IPS-15b (cell line): ENCODE measurements around the gene NBAS.
"Not testable (repeated sequence)": the region's sequence is repeated elsewhere in the genome, so short reads cannot be mapped to it uniquely, and the experiment has no call there.

ENCODE experiments used
- H3K27me3 ChIP-seq: one replicate; pipeline ENCODE4 v1.6.1; 2013; ENCODE audit warnings: low read length; ENCODE audit not compliant: control insufficient read depth, insufficient read depth
- H3K36me3 ChIP-seq: one replicate; pipeline ENCODE4 v1.6.1; 2013; ENCODE audit warnings: low read length; ENCODE audit not compliant: control insufficient read depth, insufficient read depth
- H3K4me1 ChIP-seq: one replicate; pipeline ENCODE4 v1.6.1; 2013; ENCODE audit warnings: mild to moderate bottlenecking, low read length; ENCODE audit not compliant: control insufficient read depth, insufficient read depth
- H3K4me3 ChIP-seq: one replicate; pipeline ENCODE4 v1.5.1; 2013; ENCODE audit warnings: low read depth, low read length
- H3K9ac ChIP-seq: one replicate; pipeline ENCODE4 v1.6.1; 2013; ENCODE audit warnings: low read depth, mild to moderate bottlenecking, low read length
- H3K9me3 ChIP-seq: one replicate; pipeline ENCODE4 v1.6.1; 2013; ENCODE audit warnings: mild to moderate bottlenecking, low read length; ENCODE audit not compliant: control insufficient read depth, insufficient read depth

Gene NBAS

DNA sequence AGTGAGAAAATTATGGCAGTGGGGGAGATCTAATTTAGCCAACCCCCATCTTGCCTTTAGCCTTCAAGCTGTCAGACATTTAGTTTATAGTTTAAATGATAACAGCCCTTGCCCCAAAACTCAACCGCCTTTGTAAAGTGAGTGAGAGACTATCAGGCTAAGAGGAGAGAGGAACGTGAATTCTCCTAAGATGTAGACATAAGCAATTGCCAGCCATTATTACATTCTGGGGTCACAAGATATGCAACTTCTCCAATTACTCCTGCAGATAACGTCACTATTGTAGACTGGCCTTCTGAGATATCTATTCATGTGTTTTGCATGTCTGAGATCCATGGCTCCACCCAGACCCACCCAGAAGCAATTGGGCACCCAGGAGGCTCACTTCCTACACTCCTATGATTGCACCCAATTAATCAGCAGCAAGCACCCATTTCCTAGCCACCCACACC lies 307.3 kb downstream of the NBAS start:
- Histone ChIP-seq H3K27me3 (no peaks in the 10 kb centered on the region), H3K4me3 (no peak overlapping the region), H3K4me1 (no peaks in the 10 kb centered on the region), H3K9ac (no peak overlapping the region), H3K36me3 (no peaks in the 10 kb centered on the region), H3K9me3 (no peaks in the 10 kb centered on the region)

DNA sequence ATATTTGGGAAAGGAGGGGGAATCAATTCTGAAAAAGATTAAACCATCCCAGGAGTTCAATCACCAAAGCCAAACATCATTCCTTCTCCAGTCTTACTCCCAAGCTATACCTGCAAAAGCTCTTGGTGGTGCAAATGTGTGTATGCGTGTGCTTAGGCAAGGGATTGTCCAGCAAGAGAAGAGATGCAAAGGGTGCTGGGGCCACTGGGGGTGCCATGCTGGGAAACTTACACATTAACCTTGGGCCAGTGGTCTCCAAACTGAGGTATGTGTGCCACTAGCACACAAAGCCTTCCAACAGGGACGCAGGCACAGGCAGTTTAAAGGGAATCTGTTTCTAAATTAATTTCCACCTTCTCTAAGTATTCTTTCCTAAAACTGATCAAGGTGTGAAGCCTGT lies 307.9 kb downstream of the NBAS start:
- Histone ChIP-seq H3K9ac (no peak overlapping the region), H3K4me3 (no peak overlapping the region), H3K9me3 (no peaks in the 10 kb centered on the region), H3K36me3 (no peaks in the 10 kb centered on the region), H3K4me1 (no peaks in the 10 kb centered on the region), H3K27me3 (no peaks in the 10 kb centered on the region)

DNA sequence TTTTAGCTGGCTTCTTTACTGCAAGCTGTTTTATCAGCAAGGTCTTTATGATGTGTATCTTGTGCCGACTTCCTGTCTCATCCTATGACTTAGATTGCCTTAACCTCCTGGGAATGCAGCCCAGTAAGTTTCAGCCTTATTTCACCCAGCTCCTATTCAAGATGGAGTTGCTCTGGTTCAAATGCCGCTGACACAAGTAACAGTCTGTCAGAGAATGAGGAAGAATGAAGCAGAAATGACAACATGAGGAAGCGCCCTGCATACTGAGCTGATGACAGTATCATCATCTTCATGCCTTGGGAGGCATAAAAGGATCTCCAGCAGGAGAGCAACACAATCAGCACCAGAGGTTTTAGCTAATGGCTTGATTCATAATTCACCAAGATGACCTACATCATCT lies 309.4 kb downstream of the NBAS start:
- Histone ChIP-seq H3K4me1 (no peaks in the 10 kb centered on the region), H3K9me3 (no peaks in the 10 kb centered on the region), H3K4me3 (no peak overlapping the region), H3K36me3 (no peaks in the 10 kb centered on the region), H3K9ac (no peak overlapping the region), H3K27me3 (no peaks in the 10 kb centered on the region)

DNA sequence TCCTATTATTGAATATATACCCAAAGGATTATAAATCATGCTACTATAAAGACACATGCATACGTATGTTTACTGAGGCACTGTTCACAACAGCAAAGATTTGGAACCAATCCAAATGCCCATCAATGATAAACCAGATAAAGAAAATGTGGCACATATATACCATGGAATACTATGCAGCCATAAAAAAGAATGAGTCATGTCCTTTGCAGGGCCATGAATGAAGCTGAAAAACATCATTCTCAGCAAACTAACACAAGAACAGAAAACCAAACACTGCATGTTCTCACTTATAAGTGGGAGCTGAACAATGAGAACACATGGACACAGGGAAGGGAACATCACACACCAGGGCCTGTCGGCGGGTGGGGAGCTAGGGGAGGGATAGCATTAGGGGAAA lies 310.2 kb downstream of the NBAS start:
- H3K36me3 ChIP-seq, H3K4me3 ChIP-seq, H3K9me3 ChIP-seq, H3K4me1 ChIP-seq, H3K9ac ChIP-seq, H3K27me3 ChIP-seq: not testable (repeated sequence)

DNA sequence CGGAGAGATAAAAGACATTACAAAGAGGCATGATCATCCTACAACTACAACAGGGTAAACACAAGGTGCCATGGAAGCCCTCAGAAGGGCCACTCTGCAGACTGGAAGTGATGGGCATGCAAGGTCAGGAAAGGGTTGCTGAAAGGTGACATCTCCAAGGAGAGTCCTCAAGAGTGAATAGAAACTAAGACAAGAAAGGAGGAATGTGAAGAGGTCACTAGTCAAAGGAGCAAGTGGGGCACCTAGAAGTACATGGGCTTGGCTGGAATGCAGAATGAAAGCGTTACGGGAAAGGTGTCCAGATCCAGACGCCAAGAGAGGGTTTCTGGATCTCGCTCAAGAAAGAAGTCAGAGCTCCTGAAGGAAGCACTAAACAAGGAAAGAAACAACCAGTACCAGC lies 314.3 kb downstream of the NBAS start:
- Histone ChIP-seq H3K4me3 (no peak overlapping the region), H3K27me3 (no peaks in the 10 kb centered on the region), H3K36me3 (no peaks in the 10 kb centered on the region), H3K9ac (no peak overlapping the region), H3K9me3 (no peaks in the 10 kb centered on the region), H3K4me1 (no peaks in the 10 kb centered on the region)

DNA sequence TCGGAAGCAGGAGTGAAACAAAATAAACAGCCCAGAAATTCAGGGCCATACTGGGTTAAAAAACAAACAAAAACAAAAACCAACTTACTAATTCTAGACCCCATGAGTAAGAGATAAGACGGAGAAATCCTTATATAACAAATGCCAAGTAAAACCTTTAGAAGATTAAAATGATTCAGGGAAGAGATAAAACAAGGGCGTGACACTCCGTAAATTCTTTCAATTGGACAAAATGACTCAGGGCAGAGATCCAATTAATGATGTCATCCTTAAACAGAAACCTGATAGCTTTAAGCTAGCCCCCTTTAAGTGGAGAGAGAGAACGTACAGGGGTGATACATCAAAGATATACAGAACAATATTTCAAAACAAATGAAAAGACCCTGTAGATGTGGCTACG lies 317.4 kb downstream of the NBAS start:
- no peak overlapping the region for H3K9ac ChIP-seq
- no peaks in the 10 kb centered on the region for H3K27me3 ChIP-seq
- H3K4me1 ChIP-seq, result no peaks in the 10 kb centered on the region

DNA sequence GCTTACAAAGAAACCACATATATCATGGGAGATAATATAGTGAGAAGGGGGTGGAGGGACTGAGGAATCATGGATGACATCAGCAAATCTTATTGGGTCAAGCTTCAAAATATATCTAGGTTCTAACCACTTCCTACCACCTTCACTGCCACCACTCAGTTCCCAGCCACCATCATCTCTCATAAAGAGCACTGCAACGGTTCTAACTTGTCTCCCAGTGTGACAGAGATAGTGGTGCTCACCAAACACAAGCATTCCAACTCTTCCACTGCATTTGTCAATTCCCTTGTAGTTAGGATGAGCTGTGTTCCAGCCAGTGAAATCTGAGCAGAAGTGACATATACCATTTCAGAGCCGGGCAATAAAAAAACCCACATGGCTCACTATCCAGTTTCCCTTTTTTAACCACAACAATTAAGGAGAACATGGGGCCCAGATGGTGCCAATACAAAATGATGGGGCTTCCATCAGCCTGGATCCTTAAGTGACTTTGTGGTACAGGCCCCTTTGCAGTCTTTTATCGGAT lies 318.1 kb downstream of the NBAS start:
- Histone ChIP-seq H3K36me3 (no peaks in the 10 kb centered on the region), H3K9ac (no peak overlapping the region), H3K4me3 (no peak overlapping the region), H3K4me1 (no peaks in the 10 kb centered on the region), H3K9me3 (no peaks in the 10 kb centered on the region), H3K27me3 (no peaks in the 10 kb centered on the region)

More for the DNA sequence above, 317.4 kb downstream of the NBAS start:
- no peaks in the 10 kb centered on the region for H3K36me3 ChIP-seq
- no peaks in the 10 kb centered on the region for H3K9me3 ChIP-seq
- H3K4me3 ChIP-seq, result no peak overlapping the region

DNA sequence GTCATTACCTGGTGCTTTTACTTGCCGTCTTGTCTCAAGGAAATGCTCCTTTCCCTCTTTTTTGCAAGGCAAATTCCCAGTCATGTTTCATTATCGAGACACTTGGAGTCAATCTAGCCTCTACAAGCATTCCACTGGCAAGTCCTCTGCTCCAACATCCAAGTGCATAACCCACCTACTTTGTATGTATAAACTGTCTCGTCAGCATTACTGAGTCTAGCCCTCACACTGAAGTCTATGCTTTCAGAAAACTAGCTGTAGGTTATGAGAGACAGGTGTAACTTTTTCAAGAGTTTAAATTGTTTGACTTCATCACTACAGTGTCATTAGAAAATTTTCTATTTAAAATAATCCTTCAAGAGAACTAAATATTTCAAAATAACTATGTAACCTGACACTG lies 319.2 kb downstream of the NBAS start:
- no peak overlapping the region for H3K9ac ChIP-seq
- H3K9me3 ChIP-seq, result no peaks in the 10 kb centered on the region
- no peaks in the 10 kb centered on the region for H3K4me1 ChIP-seq
- H3K27me3 ChIP-seq, result no peaks in the 10 kb centered on the region
- no peak overlapping the region for H3K4me3 ChIP-seq
- H3K36me3 ChIP-seq, result no peaks in the 10 kb centered on the region

DNA sequence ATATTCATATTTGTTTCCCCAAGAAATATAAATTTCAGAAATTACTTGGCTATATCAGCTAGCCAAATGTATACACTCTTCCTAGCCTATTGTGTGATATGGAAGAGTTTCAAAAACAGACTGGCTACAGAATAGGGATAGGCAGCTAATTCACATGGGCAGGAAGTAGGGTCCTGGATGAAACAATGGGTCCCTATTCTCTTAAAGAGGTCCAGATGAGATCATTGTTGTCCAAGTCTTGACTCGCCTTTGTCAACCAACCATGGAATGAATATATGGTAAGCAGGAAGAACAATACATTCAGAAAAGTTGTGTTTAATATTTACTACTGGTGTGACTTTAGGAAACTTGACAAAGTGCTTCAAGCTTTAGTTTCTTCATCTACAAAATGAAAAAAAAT lies 319.9 kb downstream of the NBAS start:
- Histone ChIP-seq H3K4me1 (no peaks in the 10 kb centered on the region), H3K36me3 (no peaks in the 10 kb centered on the region), H3K9ac (no peak overlapping the region), H3K27me3 (no peaks in the 10 kb centered on the region), H3K4me3 (no peak overlapping the region), H3K9me3 (no peaks in the 10 kb centered on the region)

DNA sequence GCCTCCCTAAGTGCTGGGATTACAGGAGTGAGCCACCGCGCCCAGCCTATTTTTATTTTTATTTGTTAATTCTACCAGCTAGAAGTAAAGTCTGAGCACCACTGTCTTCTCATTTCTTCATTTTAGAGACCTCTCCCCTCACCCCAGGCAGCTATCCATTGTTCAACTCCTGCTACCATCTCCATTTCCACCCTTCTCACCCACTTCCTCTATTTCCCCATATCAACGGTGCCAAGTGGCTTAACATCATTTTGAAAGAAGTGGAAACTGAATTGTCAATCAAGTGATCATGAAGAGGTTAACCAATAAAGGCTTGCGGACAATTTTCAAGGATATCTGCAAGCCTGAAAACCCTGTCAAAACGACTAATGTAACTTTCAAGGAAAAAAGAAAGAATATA lies 323.1 kb downstream of the NBAS start:
- no peaks in the 10 kb centered on the region for H3K36me3 ChIP-seq
- H3K9me3 ChIP-seq, result no peaks in the 10 kb centered on the region
- H3K4me3 ChIP-seq, result no peak overlapping the region
- no peaks in the 10 kb centered on the region for H3K27me3 ChIP-seq
- H3K9ac ChIP-seq, result no peak overlapping the region
- H3K4me1 ChIP-seq, result no peaks in the 10 kb centered on the region

DNA sequence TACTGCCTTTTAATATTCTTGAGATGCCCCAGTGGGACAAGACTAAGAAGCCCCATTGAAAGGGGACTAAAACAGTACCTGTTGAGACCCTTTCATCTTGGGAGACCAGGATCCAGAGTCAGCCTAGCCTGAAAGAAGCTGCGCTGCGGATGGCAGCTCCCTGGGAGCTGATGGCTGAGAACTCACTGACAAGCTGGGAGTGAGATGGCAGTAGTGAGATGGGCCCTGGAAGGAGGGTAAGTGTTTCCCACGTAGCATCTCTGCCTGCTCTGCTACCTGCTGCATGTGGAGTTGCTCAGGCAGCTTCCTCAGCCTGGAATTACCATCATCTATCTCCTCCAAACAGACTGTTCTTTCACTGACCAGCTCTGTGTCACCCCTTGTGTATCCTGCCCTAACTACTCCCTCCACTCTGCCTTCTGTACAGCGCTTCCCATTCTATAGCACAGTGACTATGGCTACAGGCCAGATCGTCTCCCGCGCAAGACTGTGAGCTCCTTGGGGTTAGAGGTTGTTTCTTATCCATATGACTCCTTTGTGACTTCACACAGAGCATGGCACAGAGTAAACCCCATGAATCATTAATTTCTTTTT lies 330.4 kb downstream of the NBAS start:
- Histone ChIP-seq H3K9me3 (no peaks in the 10 kb centered on the region), H3K9ac (no peak overlapping the region), H3K36me3 (no peaks in the 10 kb centered on the region), H3K27me3 (no peaks in the 10 kb centered on the region), H3K4me1 (no peaks in the 10 kb centered on the region), H3K4me3 (no peak overlapping the region)

DNA sequence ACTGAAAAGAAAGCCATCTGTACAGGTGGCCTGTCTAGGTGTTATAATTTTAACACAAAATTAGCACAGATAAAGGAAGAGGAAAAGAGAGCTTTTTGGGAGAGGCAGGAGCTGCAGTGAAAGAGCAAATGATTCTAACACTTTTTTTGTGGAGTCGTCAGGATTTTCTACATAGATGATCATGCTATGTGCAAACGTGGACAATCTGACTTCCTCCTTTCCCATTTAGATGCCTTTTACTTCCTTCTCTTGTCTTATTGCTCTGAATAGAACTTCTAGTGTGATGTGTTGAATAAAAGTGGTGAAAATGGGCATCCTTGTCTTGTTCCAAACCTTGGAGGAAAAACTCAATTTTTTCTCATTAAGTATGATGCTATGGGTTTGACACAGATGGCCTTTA lies 334.5 kb downstream of the NBAS start:
- Histone ChIP-seq H3K4me1 (no peaks in the 10 kb centered on the region), H3K27me3 (no peaks in the 10 kb centered on the region), H3K36me3 (no peaks in the 10 kb centered on the region), H3K4me3 (no peak overlapping the region), H3K9ac (no peak overlapping the region), H3K9me3 (no peaks in the 10 kb centered on the region)
